Mucosa of descending colon (tissue), 3 donors: ENCODE data around the gene FAM186B. TPM values are rescaled to one million over a fixed set of nuclear protein-coding genes. Genes with fewer than 3 reads are reported as not detected.

Source experiments
- ATAC-seq: fragments of 200-7000 bp; cut with Tn5 transposase; one replicate; pipeline ENCODE4 v1.9.1; 2020; ENCODE audit warnings: mild to moderate bottlenecking, moderate library complexity
- DNase-seq, 3 donors: peaks; one replicate each; pipeline ENCODE4 v3.0.0-alpha.2; 2020
- H3K36me3 ChIP-seq: fragments of 200-600 bp; one replicate; pipeline ENCODE4 v1.8.0; 2021; ENCODE audit warnings: low read depth, mild to moderate bottlenecking
- H3K4me1 ChIP-seq: fragments of 200-600 bp; one replicate; pipeline ENCODE4 v1.8.0; 2021; ENCODE audit warnings: low read depth, mild to moderate bottlenecking
- H3K4me3 ChIP-seq: fragments of 200-600 bp; one replicate; pipeline ENCODE4 v1.8.0; 2021; ENCODE audit warnings: mild to moderate bottlenecking
- H3K9me3 ChIP-seq: fragments of 200-600 bp; one replicate; pipeline ENCODE4 v1.8.0; 2021; ENCODE audit warnings: mild to moderate bottlenecking
- CTCF ChIP-seq: fragments of 200-600 bp; IDR thresholded peaks from one replicate; pipeline ENCODE4 v1.8.0; 2022; ENCODE audit warnings: antibody characterized with exemption, mild to moderate bottlenecking
- intact Hi-C, 2 donors: fragments of 100-400 bp; cut with DNase I in 1 of 2; cut with micrococcal nuclease in 1 of 2; formaldehyde crosslinking; loops; one replicate each; pipeline versions ENCODE4 v1.11.0 to v1.11.1; 2022; cut with DNase I, micrococcal nuclease
- total RNA-seq, 3 donors: library from RNA; stranded (reverse); fragmentation: NEBNext Ultra II Directional in 2 of 3; extraction: Animal tissue kit (Norgen Biotek cat#: 25700) in 2 of 3; gene quantifications; one replicate each; pipeline versions ENCODE4 v1.2.1 to v1.2.4, GENCODE V29; 2021 to 2023
- donor health status: DM: no; HTN: no; CAD: no; lungs with moderate emphysema.
- donor health status: DM: no; HTN: no; CAD: no.
- donor health status: DM: no; HTN: yes; CAD: no.

The FAM186B gene
- total RNA-seq, 3 donors from 2014 or later: 0.35 to 0.63 (median 0.39) TPM

DNA sequence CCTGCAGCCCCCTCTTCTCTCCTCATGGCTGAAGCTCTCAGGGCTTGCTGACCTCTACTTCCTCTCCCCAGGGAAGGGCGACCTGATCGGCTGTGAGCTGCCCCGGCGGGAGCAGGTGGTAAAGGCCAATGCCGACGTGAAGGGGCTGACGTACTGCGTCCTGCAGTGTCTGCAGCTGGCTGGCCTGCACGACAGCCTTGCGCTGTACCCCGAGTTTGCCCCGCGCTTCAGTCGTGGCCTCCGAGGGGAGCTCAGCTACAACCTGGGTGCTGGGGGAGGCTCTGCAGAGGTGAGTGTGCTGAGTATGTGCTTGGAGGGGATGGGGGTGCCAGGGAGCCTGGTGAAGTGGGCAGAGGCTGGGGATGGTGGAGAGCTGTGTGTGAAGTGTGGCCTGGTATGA lies 51.2 kb downstream of the FAM186B start:
- no peak for ATAC-seq

GRCh38 chr12:49553512-49554088 lies 51.8 kb downstream of the FAM186B start:
- H3K4me1 ChIP-seq: peaks cover 3% of the 10 kb centered on the region
- no peaks in the 10 kb centered on the region for H3K36me3 ChIP-seq
- ATAC-seq: peak; percentile 25
- TF ChIP-seq CTCF: no peak
- H3K4me3 ChIP-seq: no peak overlapping the region
- no peaks in the 10 kb centered on the region for H3K9me3 ChIP-seq
- DNase-seq: no peak
- intact Hi-C loops: no loop called here

More for the DNA sequence above, 51.2 kb downstream of the FAM186B start:
- DNase-seq: no peak
- Histone ChIP-seq H3K4me1 (no peaks in the 10 kb centered on the region), H3K4me3 (no peak overlapping the region), H3K36me3 (no peaks in the 10 kb centered on the region), H3K9me3 (no peaks in the 10 kb centered on the region)
- no peak for TF ChIP-seq CTCF
- intact Hi-C loops: no loop called here

- H3K36me3 ChIP-seq: no peaks in the 10 kb centered on the region
- DNase-seq: no peak
- H3K4me3 ChIP-seq: no peak overlapping the region
- intact Hi-C loops: no loop called here
- no peak for ATAC-seq
- TF ChIP-seq CTCF: no peak
- peaks cover 3% of the 10 kb centered on the region for H3K4me1 ChIP-seq
- no peaks in the 10 kb centered on the region for H3K9me3 ChIP-seq
Measured at GRCh38 chr12:49552899-49553298, 52.5 kb downstream of the FAM186B start.

- ATAC-seq: no peak
- intact Hi-C loops: no loop called here
- Histone ChIP-seq H3K36me3 (no peaks in the 10 kb centered on the region), H3K4me3 (no peak overlapping the region), H3K4me1 (peaks cover 3% of the 10 kb centered on the region), H3K9me3 (no peaks in the 10 kb centered on the region)
- TF ChIP-seq CTCF: no peak
- no peak for DNase-seq
Measured at GRCh38 chr12:49552425-49552824, 53.0 kb downstream of the FAM186B start.

- peaks cover 3% of the 10 kb centered on the region for H3K4me1 ChIP-seq
- no peak overlapping the region for H3K4me3 ChIP-seq
- no peak for TF ChIP-seq CTCF
- DNase-seq (no peak), ATAC-seq (no peak)
- intact Hi-C loops: no loop called here
- no peaks in the 10 kb centered on the region for H3K9me3 ChIP-seq
- no peaks in the 10 kb centered on the region for H3K36me3 ChIP-seq
Measured at GRCh38 chr12:49552014-49552413, 53.4 kb downstream of the FAM186B start.
